ENCODE data around the gene EYS.
"Not testable (repeated sequence)": the region's sequence is repeated elsewhere in the genome, so short reads cannot be mapped to it uniquely, and the experiment has no call there.

Gene EYS

GRCh38 chr6:65633501-65633900, 73.5 kb downstream of the EYS start:
- DNase-seq (ENCODE audit: low spot score) = no peak

DNA sequence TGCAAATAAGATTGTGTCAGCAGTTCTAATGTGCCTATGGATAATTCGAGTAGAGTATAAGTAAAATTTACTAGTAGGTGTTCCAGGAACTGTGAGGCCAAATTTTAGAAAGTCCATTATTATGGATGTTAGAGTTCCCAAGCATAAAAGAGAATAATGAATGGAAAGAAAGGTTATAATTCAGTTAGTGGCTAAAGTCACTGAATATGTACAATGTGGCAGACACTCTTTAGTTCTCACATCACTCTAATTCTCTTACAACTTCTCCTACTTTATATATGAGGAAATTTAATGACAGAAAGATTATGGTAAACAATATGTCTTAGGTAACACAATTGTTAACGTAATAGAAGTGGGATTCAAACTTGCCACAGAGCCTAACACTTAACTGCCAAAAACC, 75.3 kb downstream of the EYS start:
- no peak for DNase-seq (ENCODE audit: low spot score)

- not testable (repeated sequence) for DNase-seq (ENCODE audit: low spot score)
These were observed 79.5 kb downstream of the EYS start for GRCh38 chr6:65627434-65627999.

GRCh38 chr6:65627015-65627414, 80.0 kb downstream of the EYS start:
- no peak for DNase-seq (ENCODE audit: low spot score)

GRCh38 chr6:65623566-65623965, 83.5 kb downstream of the EYS start:
- DNase-seq (ENCODE audit: low spot score) = no peak

DNA sequence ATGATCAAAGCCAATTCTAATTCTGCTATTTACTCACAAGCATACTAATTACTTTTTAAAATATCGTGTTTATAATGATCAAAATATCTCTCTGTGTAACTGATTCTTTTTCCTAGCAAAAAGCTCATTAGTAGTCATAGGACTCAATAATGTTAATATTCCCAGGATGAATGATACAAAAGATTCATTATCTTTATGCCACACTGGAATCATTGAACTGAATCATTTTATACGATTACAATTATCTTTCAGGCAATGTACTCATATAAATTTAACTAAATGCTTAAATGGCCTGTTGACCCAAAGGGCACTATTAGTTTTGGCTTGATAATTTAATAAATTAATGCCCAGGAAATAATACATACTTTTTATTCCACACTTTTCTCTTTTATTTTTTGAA, 96.3 kb downstream of the EYS start:
- DNase-seq (ENCODE audit: low spot score) = no peak

DNA sequence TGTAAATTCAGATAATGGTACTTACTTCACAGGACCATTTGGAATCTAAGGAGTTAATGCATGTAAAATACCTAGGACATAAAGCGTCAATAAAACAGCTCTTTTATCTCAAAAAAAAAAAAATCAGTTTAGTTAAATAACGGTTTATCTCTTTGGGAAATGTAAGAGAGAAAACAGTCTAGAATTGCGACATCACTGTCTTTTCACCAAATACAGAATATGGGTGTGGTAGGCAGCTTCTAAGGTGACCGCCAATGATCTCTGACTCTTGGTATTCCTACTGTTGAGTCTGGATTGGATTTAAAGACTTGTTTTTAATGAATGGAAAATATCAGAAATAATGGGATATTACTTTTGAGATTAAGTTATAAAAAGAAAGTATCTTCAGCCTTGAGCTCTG, 111.5 kb downstream of the EYS start:
- DNase-seq (ENCODE audit: low spot score) = no peak

DNA sequence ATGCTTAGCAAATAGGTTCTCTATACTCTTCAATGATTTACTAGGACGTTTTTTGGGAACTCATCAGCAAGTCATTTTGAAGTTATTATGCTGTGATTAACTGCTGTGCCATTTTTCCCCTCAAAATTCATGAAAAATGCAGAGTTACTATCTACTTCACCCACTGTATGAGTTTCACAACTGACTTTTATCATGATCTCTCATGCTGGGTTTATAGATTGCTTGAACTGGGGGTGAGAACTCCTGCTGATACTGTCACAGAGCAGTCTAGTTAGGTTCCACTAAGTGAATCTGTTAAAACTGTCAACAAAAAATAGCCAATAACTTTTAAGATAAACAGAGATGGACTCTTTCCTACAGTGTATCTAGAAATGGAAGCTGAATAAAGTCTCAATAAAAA, 136.7 kb downstream of the EYS start:
- DNase-seq (ENCODE audit: low spot score) = no peak

GRCh38 chr6:65569505-65569904, 137.5 kb downstream of the EYS start:
- DNase-seq (ENCODE audit: low spot score) = no peak

DNA sequence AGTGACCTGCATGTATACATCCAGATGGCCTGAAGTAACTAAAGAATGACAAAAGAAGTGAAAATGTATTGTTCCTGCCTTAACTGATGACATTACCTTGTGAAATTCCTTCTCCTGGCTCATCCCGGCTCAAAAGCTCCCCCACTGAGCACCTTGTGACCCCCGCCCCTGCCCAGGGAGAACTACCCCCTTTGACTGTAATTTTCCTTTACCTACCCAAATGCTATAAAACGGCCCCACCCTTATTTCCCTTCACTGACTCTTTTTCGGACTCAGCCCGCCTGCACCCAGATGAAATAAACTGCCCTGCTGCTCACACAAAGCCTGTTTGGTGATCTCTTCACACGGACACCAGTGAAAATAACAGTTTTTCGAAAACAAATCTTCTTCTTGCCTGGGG, 138.0 kb downstream of the EYS start:
- DNase-seq (ENCODE audit: low spot score) = not testable (repeated sequence)

DNA sequence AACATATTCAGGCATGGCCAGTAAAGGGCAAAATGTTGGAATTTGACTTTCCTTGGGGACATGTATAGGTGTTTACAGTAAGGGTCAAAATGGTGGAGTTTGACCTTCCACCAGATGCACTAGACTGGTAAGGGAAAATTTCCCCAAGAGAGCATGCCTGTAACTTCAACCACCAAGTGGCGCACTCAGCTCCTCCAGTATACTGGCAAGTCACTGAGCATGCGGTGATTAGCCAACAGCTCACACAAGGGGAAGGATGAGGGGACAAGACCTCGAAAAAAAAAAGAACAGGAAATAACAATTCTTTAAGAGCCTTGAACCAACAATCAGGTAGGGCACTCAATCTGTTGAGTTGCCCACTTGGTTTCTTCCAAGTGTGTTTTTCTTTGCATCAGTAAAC, 140.9 kb downstream of the EYS start:
- no peak for DNase-seq (ENCODE audit: low spot score)

DNA sequence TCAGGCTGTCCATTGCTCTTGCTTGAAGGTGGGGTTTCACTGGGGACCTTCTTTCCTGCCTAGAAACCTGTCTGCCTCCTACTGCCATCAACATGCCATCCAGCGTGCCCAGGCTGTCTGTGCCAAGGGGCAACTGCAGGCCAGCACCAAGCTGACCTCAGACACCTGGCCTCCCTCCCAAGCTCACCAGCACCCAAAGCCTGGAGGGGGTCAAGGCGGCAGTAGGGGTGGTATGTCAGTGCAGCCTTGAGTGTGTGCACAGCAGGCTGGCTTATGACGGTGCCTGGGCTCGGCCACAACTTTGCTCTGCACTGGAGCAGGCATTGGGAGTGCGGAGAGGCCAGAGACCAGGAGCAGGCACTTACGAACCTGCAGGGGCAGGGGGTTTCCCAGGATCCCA, 149.0 kb downstream of the EYS start:
- no peak for DNase-seq (ENCODE audit: low spot score)

GRCh38 chr6:65557224-65557623, 149.8 kb downstream of the EYS start:
- DNase-seq (ENCODE audit: low spot score) = no peak

DNA sequence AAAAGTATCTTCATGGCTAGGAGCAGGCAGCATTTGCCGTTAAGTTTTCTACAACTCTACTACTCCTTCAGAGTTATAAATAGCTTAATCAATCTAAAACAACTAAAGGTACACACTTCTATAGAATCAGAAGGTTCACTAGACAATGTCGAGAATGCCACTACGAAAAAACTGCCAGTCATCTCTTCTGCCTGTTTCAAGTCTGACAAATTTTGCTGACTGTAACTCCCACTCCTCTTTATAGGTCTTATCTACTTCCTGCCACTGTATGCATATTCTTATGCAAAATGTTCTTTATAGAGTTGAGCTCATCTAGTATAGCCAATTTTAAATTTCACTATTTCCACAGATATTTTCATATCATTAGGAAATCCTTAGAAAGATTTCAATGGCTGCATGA, 160.1 kb downstream of the EYS start:
- DNase-seq (ENCODE audit: low spot score) = no peak

GRCh38 chr6:65545920-65546319, 161.1 kb downstream of the EYS start:
- no peak for DNase-seq (ENCODE audit: low spot score)

DNA sequence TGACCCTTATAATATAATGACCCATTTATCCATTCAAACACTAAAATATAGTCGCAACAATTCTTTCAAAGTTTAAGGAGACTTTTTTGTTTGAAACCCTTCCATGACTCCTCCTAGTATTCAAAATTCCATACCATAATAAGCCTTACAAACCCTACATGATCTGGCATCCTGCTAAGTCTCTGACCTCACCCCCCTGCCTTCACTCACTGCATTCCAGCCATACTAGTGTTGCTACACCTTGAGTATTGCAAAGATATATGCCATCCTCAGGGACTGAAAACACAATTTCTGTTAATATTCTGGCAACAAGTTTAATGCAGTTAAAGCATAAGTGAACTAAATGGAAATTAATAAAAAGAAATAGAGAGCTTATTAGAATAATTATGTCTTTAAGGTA, 168.4 kb downstream of the EYS start:
- no peak for DNase-seq (ENCODE audit: low spot score)

DNA sequence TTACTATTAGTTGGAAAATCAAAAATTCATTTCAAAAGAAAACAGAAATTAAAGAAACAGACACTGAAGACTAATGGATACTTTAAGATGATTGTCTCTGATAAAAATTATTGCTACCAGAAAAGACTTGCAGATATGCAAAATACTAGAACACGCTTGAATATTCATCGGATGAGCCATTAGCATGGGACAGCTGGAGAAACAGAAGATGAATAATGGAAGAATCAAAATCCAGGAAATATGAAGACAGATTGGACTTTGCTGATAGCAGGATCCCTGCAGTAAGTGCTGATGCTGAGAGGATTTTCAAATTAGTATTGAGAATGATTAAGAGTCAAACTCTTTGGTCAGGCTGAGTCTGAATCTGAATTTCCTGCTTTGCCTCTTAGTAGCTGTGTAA, 169.4 kb downstream of the EYS start:
- DNase-seq (ENCODE audit: low spot score) = no peak

DNA sequence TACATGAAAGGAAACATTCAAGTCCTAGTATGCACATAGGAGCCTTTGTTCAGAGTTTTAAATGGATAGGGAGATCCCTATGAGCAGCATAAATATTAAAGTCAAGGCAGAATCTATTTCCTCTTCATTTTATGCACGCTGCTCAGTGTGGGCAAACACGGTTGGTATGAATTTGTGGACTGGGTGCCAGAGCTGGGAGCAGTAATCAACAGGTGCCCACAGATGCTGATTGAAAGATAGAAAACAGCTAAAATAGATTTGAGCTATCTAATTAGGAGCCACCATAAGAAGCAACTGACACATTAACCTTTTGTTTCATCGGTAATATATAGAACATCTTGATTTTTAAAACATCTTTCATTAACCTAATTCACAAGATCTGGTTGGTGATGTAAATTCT, 175.5 kb downstream of the EYS start:
- DNase-seq (ENCODE audit: low spot score) = no peak

DNA sequence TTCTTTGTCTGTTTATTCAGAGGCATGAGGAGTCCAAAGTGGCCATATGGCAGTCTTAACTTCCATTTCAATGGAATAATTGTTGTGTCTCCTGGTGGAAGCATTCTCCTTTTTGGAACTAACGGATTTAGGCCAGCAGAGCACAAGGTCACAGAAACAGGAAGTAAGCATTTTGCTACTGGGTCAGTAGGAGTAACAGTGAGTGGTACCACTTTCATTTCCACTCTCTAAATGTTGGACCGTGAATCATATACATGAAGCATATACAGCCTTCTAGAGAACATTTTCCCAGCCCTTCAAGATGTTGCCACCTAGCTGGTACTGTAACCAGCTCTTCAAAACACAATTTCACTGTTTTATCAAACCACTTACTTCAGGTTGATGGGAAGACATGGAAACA, 182.8 kb downstream of the EYS start:
- no peak for DNase-seq (ENCODE audit: low spot score)

- no peak for DNase-seq (ENCODE audit: low spot score)
These were observed 201.3 kb downstream of the EYS start for GRCh38 chr6:65505736-65506135.

- no peak for DNase-seq (ENCODE audit: low spot score)
These were observed 206.0 kb downstream of the EYS start for GRCh38 chr6:65501045-65501444.

DNA sequence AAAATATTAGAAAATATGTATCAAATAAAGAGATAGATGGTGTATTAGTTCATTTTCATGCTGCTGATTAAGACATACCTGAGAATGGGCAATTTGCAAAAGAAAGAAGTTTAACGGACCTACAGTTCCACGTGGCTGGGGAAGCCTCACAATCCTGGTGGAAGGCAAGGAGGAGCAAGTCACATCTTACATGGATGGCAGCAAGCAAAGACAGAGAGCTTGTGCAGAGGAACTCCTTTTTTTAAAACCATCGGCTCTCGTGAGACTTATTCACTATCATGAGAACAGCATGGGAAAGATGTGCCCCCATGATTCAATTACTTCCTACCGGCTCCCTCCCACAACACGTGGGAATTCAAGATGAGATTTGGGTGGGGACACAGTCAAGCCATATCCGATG, 223.4 kb downstream of the EYS start:
- DNase-seq (ENCODE audit: low spot score) = not testable (repeated sequence)

GRCh38 chr6:65469650-65470049, 237.4 kb downstream of the EYS start:
- no peak for DNase-seq (ENCODE audit: low spot score)

- no peak for DNase-seq (ENCODE audit: low spot score)
These were observed 238.7 kb downstream of the EYS start for GRCh38 chr6:65468307-65468706.

GRCh38 chr6:65461121-65461520, 245.9 kb downstream of the EYS start:
- no peak for DNase-seq (ENCODE audit: low spot score)

All from AG08395 (cell line).